ENCODE data around the gene CRYBG2.

- TF ChIP-seq POLR2A (IDR thresholded peaks at IDR 0.05; ENCODE audit: extremely low read depth, insufficient read length) (no peak), CTCF (IDR thresholded peaks at IDR 0.05; ENCODE audit: low read depth, low read length) (no peak), MAX (IDR thresholded peaks at IDR 0.05; ENCODE audit: low read depth, low read length) (no peak), MYC (IDR thresholded peaks at IDR 0.05; ENCODE audit: low read depth, low read length) (no peak)
These were observed 35.0 kb upstream of the CRYBG2 start for GRCh38 chr1:26388791-26389445.
